Activated effector memory CD4-positive, alpha-beta T cell treated with anti-CD3 and anti-CD28 coated beads, Interleukin-2, amount 50 U/mL, for 16 hours (primary cell): Measurements from ENCODE around the gene CTNNBL1.
A peak's percentile ranks its signal among the peaks of the same experiment; 100 is the strongest.
"Not testable (repeated sequence)": the region's sequence is repeated elsewhere in the genome, so short reads cannot be mapped to it uniquely, and the experiment has no call there.

Experiments used
- DNase-seq: peaks from one replicate; pipeline ENCODE4 v3.0.0-alpha.2; 2020

The CTNNBL1 gene

GRCh38 chr20:37693635-37694626 is at the start of gene CTNNBL1:
TSS of gene CTNNBL1 (plus strand) at chr20:37694030. CDS start at chr20:37694123, 93 bp downstream.
- peak; percentile 98 for DNase-seq

DNA sequence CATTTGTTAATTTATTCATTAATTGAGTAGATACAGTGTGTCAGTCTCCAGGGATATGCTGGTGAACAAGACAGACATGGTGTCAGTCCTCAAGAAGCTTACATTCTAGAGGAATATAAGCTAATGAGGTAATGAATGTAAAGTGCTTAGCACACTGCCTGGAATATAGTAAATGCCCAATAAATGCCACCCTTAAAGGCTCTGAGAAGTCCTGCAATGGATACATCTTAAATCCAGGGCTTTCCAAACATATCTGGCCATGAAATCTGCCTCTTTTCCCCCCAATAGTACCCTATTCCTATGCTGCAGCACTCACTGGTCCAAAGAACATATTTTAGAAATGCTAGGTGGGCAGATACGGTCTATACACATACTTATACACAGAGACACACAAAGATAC is 49.2 kb upstream of the CTNNBL1 start:
- no peak for DNase-seq

- DNase-seq = no peak
These were observed 45.9 kb upstream of the CTNNBL1 start for GRCh38 chr20:37647946-37648345.

DNA sequence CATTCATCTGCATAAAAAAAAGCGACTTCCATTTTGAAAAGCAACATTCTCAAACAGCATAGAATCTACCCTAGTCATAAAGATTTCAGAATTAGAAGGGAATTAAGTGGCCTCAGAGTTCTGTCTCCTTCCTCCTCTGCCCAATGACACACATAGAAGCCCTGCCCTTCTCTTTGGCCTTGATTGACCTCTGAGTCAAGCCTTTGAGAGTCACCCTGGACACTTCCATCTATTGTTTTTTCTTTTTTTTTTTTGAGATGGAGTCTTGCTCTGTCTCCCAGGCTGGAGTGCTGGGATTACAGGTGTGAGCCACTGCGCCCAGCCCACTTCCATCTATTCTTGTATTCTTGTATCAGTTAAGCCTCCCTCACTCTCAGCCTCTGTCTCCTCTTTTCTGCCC is 44.8 kb upstream of the CTNNBL1 start:
- no peak for DNase-seq

DNA sequence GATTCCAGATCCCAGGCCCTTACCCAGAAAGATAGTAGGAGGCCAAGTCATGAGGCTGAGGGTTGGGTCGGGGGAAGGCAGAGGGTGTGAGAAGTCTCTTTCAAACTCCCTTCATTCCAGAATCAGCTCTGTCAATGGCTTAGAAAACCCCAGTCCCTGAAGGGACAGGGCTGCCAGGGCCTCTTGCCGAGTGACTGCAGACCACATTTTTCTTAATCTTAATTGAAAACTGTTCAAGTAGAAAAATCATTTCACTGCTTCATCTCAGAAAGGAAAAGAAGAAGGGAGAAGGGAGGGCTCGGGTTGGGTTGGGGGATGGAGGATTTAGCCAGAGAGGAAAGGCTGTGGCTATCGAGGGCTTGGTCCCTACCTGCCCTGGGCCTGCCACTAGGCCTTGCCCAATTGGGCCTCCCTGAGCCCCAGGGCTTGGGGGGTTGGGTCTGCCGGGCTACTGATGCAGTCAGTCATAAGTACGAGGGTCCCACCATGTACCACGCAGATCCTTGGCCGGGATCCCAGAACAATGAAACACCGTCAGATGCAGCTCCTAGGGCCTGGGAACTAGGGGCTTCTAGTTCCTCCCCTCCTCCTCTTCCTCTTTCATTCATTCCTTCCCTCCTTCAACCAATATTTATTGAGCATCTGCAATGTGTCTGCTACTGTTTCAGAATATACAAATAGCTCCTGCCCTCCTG is 44.0 kb upstream of the CTNNBL1 start:
- DNase-seq = no peak

DNA sequence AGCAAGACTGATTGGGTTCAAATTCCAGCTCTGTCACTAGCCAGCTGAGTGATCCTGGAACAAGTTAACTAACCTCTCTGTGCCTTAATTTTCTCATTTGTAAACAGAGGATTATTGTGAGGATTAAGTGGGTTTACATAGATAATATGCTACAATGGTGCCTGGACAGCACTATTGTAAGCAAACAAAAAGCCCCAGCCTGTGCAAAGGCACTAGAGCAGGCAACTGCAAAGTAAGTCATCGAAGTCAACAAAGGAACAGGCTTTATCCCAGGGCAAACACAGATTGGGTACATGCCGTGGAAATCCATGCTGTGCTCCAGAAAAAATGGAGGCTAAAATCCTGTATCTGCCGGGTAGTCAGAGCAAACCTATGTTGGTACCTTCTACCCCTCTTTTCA is 43.2 kb upstream of the CTNNBL1 start:
- DNase-seq = no peak

DNA sequence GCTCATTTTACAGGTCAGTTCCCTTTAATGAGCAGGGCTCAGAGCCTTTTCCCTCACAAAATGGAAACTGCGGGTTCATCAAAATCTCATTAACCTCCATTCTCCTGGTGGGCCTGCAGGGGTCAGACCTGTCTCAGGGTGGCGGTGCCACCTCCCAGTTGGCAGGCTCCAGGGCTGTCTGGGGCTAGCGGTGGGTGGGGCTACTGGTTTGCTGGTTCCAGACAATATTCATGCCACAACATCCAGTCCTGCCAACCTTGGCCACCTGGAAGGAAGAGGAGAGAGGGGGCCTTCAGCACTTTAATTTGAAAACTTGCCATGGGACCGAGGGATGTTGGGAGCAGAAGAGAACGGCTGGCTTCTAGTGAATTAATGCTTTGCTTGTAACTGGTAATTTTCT is 41.9 kb upstream of the CTNNBL1 start:
- peak; percentile 65 for DNase-seq

DNA sequence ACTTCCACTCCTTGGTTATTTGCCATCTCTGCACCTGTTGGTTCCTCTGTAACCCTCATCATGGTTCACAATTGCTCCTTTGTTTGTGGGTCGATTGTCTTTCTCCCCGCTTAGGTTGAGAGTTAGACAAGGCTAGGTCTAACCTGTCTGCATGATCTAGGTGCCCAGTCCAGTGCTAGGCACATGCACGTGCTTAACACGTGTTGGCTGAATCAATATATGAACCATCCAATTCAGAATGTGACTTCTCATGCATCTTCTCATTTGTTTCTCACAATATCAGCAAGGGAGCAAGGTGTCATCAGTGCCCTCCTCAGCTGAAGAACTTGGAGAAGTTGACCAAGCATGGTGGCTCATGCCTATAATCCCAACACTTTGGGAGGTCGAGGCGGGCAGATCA is 36.9 kb upstream of the CTNNBL1 start:
- no peak for DNase-seq

DNA sequence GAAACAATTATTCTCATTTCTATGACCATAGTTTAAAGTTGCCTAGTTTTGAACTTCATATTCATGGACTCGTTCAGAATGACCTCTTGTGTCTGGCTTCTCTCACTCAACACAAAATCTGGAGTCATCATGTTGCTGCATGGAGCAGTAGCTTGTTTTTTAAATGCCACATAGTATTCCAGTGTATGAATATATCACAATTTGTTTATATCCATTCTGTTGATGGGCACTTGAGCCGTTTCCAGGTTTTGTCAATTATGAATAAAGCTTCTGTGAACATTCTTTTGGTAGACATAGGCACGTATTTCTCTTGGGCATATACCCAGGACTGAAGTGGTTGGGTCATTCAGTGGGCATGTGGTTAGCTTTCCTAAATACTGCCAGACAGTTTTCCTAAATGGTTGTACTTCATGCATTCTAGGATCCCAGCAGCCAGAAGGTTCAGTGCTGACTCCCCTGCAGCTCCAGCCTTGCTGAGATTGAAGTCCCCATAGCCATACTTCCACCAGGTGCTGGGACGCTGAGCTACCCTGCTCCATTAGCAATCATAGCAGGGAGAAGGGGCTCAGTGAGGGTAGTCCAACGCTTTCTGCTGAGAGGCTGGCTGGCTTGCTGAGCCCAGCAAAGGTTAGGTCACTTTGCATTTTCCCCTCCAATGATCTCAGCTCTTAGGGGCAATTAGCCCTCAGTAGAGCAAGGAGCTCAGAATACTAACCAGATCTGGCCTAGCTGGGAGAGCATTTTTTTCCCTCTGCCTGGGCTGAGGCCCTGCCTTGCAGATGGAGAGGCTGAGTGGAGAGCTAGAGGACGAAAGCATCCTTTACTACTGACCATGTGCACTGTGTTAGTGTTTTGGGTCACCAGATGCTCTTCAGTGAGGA is 35.7 kb upstream of the CTNNBL1 start:
- no peak for DNase-seq

DNA sequence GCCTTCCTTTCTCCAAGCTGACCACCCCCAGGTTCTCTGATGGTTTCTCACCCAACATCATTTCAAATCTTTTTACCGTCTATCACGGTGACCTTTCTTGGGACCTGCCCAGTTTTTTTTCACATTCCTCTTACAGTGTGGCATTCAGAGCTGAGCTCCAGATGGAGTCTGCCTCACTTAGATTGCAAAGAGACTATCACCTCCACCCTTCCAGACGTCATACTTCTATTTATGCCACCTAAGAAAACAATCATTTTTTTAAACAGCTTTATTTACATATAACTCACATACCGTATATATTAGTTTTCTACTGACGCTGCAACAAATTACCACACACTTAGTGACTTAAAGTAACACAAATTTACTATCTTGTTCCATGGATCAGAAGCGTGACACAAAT is 32.3 kb upstream of the CTNNBL1 start:
- no peak for DNase-seq

DNA sequence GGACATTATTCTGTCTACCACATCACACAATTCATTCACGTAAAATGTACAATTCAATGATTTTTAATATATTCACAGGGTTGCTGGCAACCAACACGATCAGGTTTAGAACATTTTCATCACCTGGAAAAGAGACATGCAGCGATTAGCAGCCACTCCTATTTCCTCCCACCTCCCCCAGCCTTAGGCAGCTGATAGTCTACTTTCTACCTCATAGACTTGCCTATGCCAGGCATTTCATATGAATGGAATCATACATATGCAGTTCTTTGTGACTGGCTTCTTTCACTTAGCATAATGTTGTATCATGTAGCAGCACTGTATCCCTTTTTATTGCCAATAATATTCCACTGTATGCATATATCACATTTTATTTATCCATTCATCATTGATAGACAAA is 31.5 kb upstream of the CTNNBL1 start:
- no peak for DNase-seq

GRCh38 chr20:37664595-37664994 is 29.2 kb upstream of the CTNNBL1 start:
- not testable (repeated sequence) for DNase-seq

DNA sequence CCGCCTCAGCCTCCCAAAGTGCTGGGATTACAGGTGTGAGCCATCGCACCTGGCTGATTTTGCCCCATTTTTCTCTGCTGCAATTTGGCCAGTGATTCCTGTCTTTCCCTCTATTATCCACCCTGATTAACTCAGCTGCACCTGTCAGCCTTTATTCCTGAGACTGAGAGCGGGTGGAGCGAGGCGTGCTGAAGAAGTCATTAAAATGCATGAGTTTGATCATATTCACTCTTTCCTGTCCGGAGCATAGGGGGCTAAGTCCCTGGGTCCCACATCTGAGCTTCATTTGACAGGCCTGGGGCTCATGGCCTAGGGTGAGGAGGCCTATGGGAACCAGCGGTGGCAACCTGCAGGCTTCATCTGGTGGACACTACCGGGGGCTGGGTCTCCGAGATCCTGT is 25.7 kb upstream of the CTNNBL1 start:
- DNase-seq = no peak

DNA sequence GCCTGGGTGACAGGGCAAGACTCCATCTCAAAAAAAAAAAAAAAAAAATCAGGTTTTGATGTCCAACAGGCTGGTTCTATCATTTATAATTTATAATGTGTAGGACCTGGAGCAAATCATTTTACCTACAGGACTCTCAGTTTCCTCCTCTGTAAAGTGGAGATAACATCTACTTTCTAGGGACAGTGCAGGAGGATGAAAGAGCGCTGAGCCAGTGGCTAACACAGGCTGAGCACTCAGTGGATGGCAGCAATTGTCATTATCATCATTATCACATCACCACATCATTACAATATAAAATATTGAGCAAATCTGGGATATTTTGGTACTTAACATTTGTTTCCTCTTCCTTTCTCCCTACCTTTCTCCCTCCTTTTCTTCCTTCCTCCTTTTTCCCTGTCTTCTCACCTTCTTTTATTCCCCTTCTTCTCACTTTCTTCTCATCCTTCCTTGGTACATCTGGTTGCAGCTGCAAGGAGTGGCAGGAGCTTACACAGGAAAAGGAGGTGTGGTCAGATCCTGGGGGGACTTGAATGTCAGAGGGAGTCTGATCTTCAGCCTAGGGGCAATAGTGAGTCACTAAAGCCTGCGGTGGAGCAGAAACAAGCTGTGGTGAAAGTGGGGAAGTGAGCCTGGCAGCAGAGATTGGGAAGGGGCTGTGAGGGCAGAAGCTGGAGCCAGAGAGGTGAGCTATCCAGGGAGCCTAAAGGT is 24.6 kb upstream of the CTNNBL1 start:
- no peak for DNase-seq

GRCh38 chr20:37669773-37670236 is 24.0 kb upstream of the CTNNBL1 start:
- DNase-seq = no peak

DNA sequence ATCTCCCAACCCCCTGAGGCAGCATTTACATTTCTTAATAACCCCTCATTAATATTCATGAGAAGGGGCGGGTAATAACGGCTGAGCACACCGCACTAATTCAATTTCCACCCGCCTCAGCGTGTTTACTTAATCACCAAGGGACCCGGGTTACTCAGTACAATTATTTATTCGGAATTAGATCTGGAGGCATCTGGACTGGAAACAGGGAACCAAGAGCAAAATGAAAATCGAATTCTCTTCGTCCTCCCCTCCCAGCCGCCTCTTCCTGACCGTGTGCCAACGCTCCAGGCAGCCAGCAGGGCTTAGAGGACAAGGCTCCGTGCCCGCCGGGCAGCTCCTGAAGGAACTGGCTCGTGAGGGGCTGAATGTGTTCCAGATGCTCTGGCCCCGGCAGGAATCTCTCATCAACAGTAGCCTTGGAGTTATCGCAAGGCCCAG is 23.5 kb upstream of the CTNNBL1 start:
- no peak for DNase-seq

GRCh38 chr20:37672143-37672542 is 21.7 kb upstream of the CTNNBL1 start:
- no peak for DNase-seq

- no peak for DNase-seq
These were observed 20.4 kb upstream of the CTNNBL1 start for GRCh38 chr20:37673444-37673843.

GRCh38 chr20:37676440-37676839 is 17.4 kb upstream of the CTNNBL1 start:
- DNase-seq = no peak

GRCh38 chr20:37677969-37678861 is 15.6 kb upstream of the CTNNBL1 start:
- no peak for DNase-seq

DNA sequence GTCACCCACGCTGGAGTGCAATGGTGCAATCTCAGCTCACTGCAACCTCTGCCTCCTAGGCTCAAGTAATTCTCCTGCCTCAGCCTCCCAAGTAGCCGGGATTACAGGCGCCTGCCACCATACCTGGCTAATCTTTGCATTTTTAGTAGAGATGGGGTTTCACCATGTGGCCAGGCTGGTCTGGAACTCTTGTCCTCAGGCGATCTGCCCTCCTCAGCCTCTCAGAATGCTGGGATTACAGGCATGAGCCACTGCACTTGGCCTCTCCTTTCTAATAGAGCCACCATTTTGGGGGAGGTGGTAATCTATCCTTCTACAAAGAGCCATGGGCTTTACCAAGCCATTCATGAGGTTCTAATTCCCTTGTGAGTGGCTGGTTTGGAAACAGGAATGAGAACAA is 14.1 kb upstream of the CTNNBL1 start:
- DNase-seq = not testable (repeated sequence)
